Coronary artery (tissue), 2 donors: ENCODE results near the gene REPIN1.

ENCODE experiments used
- DNase-seq: peaks from one replicate; pipeline ENCODE4 v3.0.0-alpha.2; 2017; ENCODE audit warnings: low spot score
- H3K27ac ChIP-seq, 2 donors: fragments of 200-600 bp; sonication (generic); one replicate each; pipeline ENCODE4 v1.5.1; 2016 to 2019
- H3K4me3 ChIP-seq: fragments of 200-600 bp; sonication (generic); 2 replicates; pipeline ENCODE4 v1.5.1; 2016; ENCODE audit warnings: mild to moderate bottlenecking, moderate library complexity
- TF ChIP-seq, protein P1 (sequence below): fragments of 200-600 bp; sonication (generic); IDR thresholded peaks from one replicate; pipeline ENCODE4 v1.5.1; 2019; ENCODE audit warnings: antibody characterized with exemption

REPIN1 gene

DNA sequence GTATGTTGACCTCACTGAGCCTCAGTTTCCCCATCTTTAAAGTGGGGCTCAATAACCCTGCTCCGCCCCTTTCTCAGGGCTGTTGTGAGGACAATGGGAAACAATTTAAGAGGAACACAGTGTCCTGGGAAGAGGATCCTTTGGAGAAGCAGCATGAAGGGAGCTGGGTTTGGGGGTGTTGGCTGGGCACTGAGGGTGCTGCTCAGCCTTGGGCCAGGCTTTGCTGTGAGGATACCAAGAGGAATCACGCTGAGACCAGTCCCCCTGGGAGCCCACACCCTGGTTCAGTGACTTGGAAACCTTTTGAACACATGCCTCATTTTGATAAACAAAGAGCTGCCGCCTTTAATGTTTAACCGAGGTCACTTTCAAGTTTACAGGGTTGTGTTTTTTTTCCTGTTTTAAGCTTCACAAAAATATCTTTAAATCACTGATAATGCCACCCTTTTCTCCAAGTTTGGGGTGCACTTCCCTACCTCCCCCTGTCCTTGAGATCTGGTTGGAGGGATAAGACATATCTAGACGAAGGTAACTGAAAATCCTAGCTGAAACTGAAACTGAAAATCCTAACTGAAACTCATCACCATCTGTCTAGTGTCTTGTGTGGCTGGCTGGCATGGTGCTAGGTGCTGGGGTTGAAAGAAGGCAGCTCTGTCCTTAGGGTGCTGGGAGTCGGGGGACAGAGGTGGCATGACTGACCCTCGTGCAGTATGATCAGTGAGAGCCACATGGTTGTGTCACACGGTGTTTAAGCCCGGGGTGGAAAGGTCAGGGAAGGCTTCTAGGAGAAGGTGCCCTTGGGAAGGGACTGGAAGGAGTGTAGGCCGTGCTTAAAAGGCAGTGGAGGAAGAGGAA, 38.2 kb downstream of the REPIN1 start:
- TF ChIP-seq, protein P1, sequence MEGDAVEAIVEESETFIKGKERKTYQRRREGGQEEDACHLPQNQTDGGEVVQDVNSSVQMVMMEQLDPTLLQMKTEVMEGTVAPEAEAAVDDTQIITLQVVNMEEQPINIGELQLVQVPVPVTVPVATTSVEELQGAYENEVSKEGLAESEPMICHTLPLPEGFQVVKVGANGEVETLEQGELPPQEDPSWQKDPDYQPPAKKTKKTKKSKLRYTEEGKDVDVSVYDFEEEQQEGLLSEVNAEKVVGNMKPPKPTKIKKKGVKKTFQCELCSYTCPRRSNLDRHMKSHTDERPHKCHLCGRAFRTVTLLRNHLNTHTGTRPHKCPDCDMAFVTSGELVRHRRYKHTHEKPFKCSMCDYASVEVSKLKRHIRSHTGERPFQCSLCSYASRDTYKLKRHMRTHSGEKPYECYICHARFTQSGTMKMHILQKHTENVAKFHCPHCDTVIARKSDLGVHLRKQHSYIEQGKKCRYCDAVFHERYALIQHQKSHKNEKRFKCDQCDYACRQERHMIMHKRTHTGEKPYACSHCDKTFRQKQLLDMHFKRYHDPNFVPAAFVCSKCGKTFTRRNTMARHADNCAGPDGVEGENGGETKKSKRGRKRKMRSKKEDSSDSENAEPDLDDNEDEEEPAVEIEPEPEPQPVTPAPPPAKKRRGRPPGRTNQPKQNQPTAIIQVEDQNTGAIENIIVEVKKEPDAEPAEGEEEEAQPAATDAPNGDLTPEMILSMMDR = no peak
- Histone ChIP-seq H3K4me3 (peak overlapping the region; percentile 77), H3K27ac (peak overlapping the region; percentile 89 to 92)
- DNase-seq = no peak

DNA sequence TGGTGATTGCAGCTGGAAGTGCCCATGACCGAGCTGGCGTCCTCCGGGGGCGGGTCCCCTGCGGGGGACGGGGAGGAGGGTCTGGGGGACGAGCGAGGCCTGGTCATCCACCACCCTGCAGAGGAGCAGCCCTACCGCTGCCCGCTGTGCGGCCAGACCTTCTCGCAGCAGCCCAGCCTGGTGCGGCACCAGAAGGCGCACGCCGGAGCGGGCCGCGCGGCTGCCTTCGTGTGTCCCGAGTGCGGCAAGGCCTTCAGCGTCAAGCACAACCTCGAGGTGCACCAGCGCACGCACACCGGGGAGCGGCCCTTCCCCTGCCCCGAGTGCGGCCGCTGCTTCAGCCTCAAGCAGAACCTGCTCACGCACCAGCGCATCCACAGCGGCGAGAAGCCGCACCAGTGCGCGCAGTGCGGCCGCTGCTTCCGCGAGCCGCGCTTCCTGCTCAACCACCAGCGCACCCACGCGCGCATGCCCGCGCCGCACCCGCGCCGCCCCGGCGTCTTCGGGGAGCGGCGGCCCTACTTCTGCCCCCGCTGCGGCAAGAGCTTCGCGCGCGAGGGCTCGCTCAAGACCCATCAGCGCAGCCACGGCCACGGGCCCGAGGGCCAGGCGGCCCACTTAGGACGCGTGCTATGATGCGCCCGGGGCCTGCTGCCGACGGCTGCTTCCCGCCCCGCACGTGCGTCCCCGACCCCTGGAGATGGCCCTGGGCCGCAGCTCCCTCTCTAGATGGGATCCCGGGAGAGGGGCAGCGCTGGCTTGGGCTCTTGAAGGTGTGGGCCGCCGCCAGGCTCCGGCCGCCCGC, 39.2 kb downstream of the REPIN1 start:
- no peak for DNase-seq

DNA sequence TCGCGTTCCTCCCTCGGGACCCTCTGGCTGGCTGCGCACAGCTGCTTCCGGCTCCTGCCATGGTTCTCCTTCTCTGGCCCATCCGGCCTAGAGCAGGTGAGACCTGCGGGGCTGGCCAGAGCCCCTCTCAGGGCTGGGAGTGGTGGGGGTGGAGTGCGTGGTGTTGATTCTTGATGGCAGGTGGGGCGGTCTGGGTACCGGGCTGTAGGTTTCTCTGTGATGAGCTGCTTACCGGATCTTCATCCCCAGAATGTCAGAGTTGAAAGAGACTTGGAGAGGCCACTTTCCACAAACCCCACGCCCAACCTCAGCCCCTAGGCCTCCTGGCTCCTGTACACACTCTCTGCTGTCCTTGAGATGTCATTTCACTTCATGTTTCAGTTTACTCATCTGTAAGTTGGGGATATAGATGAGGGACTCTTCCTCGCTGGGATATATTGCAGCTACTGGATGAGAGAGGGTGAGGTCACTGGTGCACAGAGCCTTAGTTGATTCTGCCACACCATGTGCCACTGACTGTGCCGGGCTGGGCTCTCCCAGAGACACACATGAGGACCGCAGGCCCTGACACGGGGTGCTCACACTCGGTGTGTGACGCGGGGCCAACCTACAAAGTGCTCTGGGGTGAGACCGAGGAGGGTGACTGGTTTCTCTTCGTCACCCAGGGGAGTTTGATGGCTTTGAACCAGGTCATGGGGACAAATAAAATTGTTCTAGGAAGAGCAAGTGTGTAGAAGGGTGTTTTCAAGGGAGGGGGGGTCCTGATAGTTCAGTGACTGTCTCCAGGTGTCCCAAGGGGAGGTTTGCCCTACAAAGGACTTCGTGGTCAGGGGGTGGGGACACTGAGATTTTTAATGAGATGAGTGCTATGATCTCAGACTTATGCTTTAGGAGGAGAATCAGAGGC, 40.0 kb downstream of the REPIN1 start:
- Histone ChIP-seq H3K4me3 (no peak overlapping the region), H3K27ac (no peak overlapping the region)
- TF ChIP-seq, protein P1 = no peak
- no peak for DNase-seq

More for the DNA sequence above, 39.2 kb downstream of the REPIN1 start:
- TF ChIP-seq, protein P1 = no peak
- no peak overlapping the region for H3K4me3 ChIP-seq
- H3K27ac ChIP-seq = peak overlapping the region in 1 of 2 donors; percentile 92

GRCh38 chr7:150409300-150410030, 40.8 kb downstream of the REPIN1 start:
- TF ChIP-seq, protein P1 = no peak
- Histone ChIP-seq H3K27ac (no peak overlapping the region), H3K4me3 (no peak overlapping the region)
- no peak for DNase-seq

DNA sequence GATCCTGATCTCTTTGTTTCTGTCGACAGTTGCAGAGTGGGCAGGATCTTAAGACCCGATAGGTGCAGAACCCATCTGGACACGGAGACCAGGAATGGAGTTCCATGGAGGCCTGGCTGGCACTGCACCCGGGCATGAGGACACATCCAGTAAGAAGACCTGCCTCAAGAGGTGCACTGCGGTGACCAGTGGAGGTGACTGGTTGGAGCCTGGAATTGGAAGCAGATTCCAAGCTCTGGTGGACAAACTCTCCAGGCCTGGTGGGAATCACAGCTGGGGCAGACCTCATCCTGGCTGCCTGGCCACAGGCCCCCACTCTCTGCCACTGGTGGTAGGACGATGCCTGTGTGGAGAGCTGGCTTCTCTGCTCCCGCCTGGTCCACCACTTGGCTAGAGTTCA, 41.5 kb downstream of the REPIN1 start:
- H3K27ac ChIP-seq = no peak overlapping the region
- DNase-seq = no peak
- H3K4me3 ChIP-seq = no peak overlapping the region
- TF ChIP-seq, protein P1 = no peak
